Neural cell (in vitro differentiated cells): Measurements from ENCODE around the gene UPK3B.
"Not testable (repeated sequence)": the region's sequence is repeated elsewhere in the genome, so short reads cannot be mapped to it uniquely, and the experiment has no call there.

Experiments used
- CTCF ChIP-seq: fragments of 450-650 bp; IDR thresholded peaks from 2 replicates; pipeline ENCODE4 v1.5.1; 2014; ENCODE audit warnings: antibody characterized with exemption, mild to moderate bottlenecking, moderate library complexity; ENCODE audit not compliant: poor library complexity, severe bottlenecking
- EP300 ChIP-seq: fragments of 450-650 bp; conservative IDR thresholded peaks from 2 replicates; pipeline ENCODE4 v1.6.1; 2014; ENCODE audit warnings: antibody characterized with exemption, mild to moderate bottlenecking, moderate library complexity; ENCODE audit not compliant: poor library complexity, severe bottlenecking
- EZH2 ChIP-seq: fragments of 200-600, 300-800 bp; shearing (Covaris generic), sonication (generic); IDR thresholded peaks from 2 replicates; pipeline ENCODE4 v1.6.1; 2014; ENCODE audit warnings: antibody characterized with exemption, low read length, borderline replicate concordance, mild to moderate bottlenecking; ENCODE audit not compliant: insufficient read depth, poor library complexity, severe bottlenecking
- MXI1 ChIP-seq: fragments of 450-650 bp; conservative IDR thresholded peaks from 2 replicates; pipeline ENCODE4 v1.6.1; 2014; ENCODE audit warnings: antibody characterized with exemption, mild to moderate bottlenecking; ENCODE audit not compliant: poor library complexity, severe bottlenecking
- POLR2AphosphoS5 ChIP-seq: IDR thresholded peaks from 2 replicates; pipeline ENCODE4 v1.6.1; 2012
- RAD21 ChIP-seq: fragments of 450-650 bp; conservative IDR thresholded peaks from 2 replicates; pipeline ENCODE4 v1.6.1; 2014; ENCODE audit warnings: antibody characterized with exemption, mild to moderate bottlenecking, moderate library complexity
- REST ChIP-seq: IDR thresholded peaks from 2 replicates; pipeline ENCODE4 v1.6.1; 2012; ENCODE audit warnings: borderline replicate concordance
- SMC3 ChIP-seq: fragments of 450-650 bp; conservative IDR thresholded peaks from 2 replicates; pipeline ENCODE4 v1.6.1; 2014; ENCODE audit warnings: antibody characterized with exemption, mild to moderate bottlenecking, moderate library complexity; ENCODE audit not compliant: poor library complexity
- TAF1 ChIP-seq: IDR thresholded peaks from 2 replicates; pipeline ENCODE4 v1.6.1; 2012; ENCODE audit warnings: low read depth

GRCh38 chr7:76483081-76483480, 27.3 kb upstream of the UPK3B start:
- not testable (repeated sequence) for TF ChIP-seq TAF1, POLR2AphosphoS5, CTCF, SMC3, EZH2, MXI1, REST, EP300, RAD21
